ENCODE data around the gene KRTAP4-7.
"Not testable (repeated sequence)": the region's sequence is repeated elsewhere in the genome, so short reads cannot be mapped to it uniquely, and the experiment has no call there.

The KRTAP4-7 gene

DNA sequence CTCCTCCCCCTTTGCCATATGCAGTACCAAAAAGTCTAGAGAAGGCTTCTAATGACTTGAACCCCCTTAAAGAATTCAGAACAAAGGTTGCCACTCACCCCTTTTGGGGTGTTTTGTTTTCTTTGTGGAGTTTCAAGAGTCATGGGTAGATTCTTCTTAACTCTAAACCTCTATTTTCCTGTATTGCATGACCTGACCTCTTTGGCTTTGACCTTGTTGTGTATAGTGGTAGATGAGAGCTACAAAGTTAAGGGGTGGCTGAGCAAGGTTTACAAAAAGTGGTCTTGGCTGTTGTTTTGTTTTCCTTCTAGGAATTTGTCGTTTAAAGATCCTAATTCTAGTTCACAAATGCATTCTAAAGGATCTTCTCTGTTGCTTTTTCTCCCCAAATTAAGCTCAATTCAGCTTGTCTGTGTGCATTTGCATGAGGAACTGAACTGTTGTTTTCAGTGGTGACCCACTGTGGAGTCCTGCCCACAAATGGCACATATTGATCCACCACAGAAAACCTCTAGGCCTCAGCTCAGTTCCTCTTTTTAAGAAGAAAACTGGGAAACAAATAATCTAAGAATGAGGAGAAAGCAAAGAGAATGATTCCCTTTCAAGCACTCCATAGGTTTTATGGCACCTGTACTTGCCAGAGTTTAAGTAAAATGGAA, 24.9 kb downstream of the KRTAP4-7 start:
- not testable (repeated sequence) for DNase-seq (ENCODE audit: low read depth in 3 of 3)

DNA sequence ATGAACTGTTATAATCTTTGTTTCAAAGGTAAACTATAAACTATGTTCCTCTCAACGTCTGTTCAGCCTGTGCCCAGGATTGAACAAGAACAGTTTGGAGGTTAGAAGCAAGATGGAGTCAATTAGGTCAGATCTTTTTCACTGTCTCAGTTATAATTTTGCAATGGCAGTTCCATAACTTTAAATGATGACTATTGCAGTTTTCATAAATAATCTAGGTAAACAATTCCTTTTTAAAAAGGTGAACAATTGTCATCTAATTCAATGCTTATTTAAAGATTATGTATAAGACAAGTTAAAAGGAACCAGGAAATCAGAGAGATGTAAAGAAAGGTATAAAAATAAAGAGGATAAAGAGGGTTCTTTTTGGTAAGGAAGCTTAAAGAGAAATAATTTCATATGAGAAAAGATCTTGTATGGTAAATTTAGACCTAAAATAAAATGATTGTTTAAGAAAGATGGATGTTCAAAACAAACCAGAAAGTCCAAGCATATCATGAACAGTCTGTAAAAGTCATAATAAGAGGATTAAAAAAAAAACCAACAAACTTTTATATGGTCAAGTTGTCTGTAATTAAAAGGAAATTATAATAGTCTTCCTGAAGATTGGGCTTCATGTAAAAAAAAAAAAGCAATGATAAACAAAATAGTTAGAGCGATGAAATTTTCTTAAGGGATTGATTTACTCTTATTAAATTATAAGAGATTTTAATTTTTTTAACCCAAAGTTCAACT, 27.4 kb downstream of the KRTAP4-7 start:
- DNase-seq (ENCODE audit: low read depth in 3 of 3) = no peak

DNA sequence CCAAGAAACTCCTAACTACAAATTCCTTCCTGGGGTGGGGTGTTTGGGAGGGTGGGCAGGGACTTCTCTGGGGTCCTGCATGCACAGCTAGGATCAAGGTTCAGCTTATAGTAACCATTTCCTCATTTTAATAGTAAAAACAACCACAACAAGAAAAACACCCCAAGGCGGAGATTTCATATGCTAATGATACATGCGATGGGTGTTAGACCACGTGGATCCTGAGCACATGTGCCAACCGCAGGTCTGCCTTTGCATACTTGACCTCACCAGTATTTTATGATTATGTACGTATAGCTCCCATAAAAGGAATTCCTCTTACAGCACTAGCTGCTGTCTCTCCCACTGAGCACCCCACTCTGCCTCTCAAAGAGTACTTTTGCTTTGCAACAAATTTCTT, 32.3 kb downstream of the KRTAP4-7 start:
- DNase-seq (ENCODE audit: low read depth in 3 of 3) = no peak

DNA sequence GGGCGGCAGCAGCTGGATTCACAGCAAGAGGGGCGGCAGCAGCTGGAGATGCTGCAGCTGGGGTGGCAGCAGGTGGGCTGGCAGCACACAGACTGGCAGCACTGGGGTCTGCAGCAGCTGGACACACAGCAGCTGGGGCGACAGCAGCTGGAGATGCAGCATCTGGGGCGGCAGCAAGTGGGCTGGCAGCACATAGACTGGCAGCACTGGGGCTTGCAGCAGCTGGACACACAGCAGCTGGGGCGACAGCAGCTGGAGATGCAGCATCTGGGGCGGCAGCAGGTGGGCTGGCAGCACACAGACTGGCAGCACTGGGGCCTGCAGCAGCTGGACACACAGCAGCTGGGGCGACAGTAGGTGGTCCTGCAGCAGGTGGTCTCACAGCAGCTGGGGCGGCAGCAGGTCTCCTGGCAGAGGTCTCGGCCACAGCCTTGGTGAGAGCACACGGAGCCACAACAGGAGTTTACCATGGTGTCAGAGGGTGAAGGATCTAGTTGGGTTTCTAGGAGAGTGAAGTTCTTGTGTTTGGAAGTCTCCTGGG, 34.0 kb downstream of the KRTAP4-7 start, which contains the start of gene KRTAP4-11:
KRTAP4-11 (minus strand) TSS at position 528 of the 541 bp plus-strand sequence; CDS start at position 470, 58 bp downstream.
- DNase-seq (ENCODE audit: low read depth in 3 of 3) = not testable (repeated sequence)

DNA sequence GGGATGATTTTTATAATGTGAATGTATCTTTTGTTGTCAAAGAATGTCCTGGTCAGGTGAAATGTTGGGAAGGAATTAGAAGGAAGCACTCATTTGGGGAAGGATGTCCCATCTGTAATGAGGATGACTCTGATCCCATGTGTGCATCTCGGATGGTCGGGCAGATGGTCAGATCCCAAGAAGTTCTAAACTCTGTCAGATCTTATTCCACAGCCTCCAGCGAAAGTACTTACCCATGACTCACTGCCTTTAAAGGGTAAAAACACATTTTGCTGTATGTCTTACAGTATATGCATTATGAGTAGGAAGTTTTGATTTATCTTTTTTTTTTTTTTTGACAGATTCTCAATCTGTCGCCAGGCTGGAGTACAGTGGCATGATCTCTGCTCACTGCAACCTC, 34.8 kb downstream of the KRTAP4-7 start:
- DNase-seq (ENCODE audit: low read depth in 3 of 3) = no peak

DNA sequence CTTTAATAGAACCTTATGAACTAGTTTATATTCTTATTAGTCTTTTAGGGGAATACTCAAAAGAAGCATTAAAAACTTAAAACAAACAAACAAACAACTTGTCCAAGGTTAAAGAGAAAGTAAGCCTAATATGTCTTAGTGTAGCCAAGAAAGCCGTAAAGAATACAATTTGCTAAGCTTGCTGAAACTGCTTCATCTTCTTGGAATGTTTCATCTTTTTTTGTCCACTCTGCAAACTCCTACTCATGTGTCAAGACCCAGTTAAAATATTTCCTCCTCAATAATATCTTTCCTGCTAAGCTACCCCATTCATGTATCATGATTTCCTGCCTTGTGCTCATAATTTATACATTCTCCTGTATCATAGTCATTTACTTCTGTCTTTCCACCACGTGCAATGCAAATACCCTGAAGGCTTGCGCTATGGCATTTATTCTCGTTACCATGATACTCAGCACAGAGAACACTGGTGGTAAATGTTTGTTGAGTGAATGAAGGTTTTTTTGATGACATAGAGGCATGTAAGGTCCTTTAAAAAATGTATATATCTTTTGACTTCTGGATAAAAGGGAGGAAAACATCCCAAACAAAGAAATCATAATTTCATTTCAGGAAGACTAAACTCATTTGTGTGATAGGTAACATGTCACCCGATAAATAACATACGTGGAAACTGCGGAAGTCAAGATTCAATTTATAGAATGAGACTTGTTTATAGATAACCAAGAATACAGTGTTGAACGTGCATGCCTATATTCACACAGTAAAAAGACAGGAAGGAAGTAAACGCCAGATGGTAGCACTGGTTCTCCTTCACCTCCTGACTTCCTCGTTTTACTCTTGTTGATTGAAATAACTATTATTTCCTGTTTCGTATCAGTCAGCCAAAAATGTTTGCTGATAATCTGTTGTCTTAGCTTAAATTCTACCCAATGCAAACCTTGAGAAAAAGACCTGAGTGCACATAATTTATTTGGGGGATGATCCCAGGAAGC, 36.0 kb downstream of the KRTAP4-7 start:
- DNase-seq (ENCODE audit: low read depth in 3 of 3) = not testable (repeated sequence)

DNA sequence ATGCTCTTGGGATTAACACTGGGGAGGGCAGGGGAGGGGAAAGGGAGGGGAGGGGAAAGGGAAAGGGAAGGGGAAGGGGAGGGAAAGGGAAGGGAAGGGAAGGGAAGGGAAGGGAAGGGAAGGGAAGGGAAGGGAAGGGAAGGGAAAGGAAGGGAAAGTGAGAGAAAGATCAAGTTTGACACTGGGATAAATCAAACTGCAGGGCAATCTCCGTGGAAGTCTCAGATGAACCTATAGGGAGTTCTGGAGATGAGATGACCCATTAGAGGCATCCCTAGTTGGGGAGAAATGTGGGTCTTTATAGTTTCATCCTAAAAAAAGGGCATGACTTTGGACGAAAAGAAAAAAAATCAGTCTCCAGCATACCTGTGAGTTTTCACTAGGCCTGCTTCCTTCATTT, 37.8 kb downstream of the KRTAP4-7 start:
- DNase-seq (ENCODE audit: low read depth in 3 of 3) = no peak

DNA sequence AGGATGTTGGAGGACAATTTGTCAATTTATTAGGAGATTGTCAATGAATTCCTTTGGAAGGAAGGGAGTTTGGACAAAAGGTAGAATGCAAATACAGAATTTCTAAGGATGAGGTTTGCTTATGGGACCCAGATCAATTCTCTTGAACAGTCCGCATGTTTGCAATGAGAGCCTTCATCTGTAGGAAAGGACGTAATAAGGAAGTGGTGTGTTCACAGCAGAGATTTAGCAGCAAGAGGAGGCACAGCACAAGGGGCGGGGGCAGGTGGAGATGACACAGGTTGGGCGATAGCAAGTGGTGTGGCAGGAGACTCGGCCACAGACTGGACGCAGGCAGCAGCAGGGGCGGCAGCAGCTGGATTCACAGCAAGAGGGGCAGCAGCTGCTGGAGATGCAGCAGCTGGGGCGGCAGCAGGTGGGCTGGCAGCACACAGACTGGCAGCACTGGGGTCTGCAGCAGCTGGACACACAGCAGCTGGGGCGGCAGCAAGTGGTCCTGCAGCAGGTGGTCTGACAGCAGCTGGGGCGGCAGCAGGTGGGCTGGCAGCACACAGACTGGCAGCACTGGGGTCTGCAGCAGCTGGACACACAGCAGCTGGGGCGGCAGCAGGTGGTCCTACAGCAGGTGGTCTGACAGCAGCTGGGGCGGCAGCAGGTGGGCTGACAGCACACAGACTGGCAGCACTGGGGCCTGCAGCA, 39.5 kb downstream of the KRTAP4-7 start:
- DNase-seq (ENCODE audit: low read depth in 3 of 3) = not testable (repeated sequence)

DNA sequence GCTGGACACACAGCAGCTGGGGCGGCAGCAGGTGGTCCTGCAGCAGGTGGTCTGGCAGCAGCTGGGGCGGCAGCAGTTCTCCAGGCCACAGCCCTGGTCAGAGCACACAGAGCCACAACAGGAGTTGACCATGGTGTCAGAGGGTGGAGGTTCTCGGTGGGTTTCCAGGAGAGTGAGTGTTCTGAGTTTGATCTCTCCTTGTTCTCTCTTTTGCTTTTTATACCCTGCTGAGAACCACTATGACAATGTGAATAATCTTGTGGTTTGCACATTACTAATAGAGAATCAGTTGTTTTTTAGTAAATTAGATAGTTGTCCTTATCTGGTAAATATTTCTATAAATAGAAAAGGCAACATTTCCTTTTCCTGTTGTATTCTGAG, 40.0 kb downstream of the KRTAP4-7 start, which contains the start of gene KRTAP4-12:
KRTAP4-12 (minus strand) TSS at position 192 of the 381 bp plus-strand sequence; CDS start at position 132, 60 bp downstream.
- DNase-seq (ENCODE audit: low read depth in 3 of 3) = not testable (repeated sequence)

DNA sequence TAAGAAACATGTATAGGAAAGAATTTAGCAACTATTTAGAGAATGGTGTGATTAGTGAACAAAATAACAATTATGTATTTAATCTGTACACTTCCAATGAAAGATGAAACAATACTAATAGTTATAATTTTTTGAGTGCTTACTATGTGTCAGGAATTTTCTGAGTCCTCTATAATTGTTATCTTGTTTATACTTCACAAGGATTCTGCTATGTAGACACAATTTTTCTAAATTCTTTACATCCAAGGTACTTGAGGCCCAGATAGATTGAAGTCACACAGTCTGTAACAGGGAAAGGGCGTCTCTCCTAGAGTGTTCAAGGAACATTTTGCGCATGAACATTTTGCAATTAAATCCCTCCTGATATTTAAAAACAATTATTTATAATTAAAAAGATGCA, 41.1 kb downstream of the KRTAP4-7 start:
- DNase-seq (ENCODE audit: low read depth in 3 of 3) = no peak

DNA sequence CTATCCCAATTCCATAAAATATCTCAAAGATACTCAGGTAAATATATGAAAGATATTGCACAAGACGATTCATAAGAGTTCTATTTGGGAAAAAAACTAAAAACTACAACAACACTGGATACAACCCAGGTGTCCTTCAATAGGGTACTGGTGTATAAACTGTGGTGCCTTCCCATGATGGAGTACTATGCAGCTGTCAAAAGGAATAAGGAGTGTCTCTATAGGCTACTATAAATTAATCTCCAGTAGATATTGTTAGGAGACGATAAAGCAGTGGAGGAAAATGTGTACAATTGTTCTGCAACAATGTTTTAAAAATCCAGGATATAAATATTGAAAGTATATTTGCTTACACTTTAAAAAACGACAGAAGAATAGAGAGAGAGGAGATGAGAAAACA, 42.5 kb downstream of the KRTAP4-7 start:
- no peak for DNase-seq (ENCODE audit: low read depth in 3 of 3)

DNA sequence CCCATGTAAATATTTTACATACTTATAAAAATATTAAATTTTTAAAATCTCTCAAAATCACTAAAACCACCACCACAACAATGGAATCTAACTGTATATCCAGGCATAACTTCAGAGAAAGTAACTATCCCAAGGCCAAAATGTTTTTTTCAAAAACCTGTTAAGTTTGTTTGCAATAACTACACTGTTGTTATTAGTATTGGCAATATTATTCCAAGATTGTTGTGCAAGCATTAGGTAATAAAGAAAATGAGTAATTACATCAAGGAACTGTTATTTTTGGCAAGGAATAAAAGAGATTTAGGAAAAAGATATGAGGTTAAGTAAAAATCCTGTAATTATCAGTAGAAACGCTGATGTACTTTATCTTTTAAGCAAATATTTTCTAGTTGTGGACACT, 43.4 kb downstream of the KRTAP4-7 start:
- DNase-seq (ENCODE audit: low read depth in 3 of 3) = no peak

DNA sequence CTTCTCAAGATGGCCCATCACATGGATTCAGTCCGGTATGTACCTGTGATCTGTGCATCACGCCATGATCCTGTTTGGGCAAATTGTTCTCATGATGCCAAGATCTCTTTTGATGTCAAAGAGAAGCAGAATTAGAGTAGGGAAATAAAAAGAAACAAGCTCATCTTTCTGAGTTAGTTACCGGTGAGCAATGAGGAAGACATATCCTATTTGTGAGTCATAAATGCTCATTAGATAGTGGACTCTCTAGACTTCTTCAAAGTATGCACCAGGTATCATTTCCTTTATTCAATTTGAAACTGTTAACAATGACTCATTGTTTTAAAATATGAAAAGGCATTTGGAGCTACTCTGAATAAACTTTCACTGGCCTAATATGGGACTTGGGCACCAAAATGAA, 48.0 kb downstream of the KRTAP4-7 start:
- no peak for DNase-seq (ENCODE audit: low read depth in 3 of 3)

DNA sequence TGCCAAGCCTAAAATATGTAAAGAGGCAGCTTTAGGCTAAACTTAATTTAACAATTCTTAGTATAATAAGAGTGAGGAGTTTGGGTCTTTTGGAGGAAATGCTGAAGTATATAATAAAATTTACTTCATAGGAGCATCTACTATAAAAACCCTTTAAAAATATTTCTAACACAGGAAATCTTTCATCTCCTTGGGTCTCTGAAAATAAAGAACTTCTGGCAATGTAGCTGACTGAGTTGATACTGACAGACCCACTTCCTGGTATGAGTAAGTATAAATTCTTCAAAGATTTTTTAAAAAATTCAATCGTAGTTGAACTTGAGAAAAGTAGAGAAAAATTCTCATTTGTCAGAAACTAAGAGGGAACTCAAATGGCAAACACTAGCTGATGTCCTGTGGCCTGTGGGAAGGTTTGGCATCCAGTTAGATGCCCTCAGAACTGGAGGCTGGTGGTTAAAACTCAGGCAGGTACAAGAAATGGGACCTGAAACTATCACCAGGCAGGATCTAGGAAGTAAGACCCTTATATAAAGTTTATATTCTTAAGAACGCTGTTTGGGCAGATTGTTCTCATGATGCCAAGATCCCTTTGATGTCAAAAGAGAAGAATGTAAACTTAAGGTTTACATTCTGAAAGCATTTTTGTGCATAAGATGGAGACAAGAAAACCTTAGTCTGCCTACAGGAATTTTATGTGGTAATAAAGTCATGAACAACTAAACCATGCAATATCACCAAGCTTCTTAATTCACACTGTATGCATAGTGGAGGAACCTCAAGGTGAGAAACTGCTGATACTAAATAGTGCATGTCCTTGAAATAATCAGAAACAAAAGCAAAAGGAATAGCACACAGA, 50.2 kb downstream of the KRTAP4-7 start:
- no peak for DNase-seq (ENCODE audit: low read depth in 3 of 3)

Measured in stimulated activated CD4-positive, alpha-beta T cell treated with anti-CD3 and anti-CD28 coated beads, TNF-alpha, amount 100 ng/mL, for 48 hours (primary cell).